Ovary (tissue), 3 donors: ENCODE results near the gene TASOR.

Experiments used
- CTCF ChIP-seq, 3 donors: fragments of 450-650 bp in 2 of 3; fragments of 200-600 bp in 1 of 3; IDR thresholded peaks; one replicate each; pipeline versions ENCODE4 v1.5.1 to v1.8.0; 2016 to 2022; ENCODE audit warnings: antibody characterized with exemption in 3 of 3, mild to moderate bottlenecking in 1 of 3
- EP300 ChIP-seq: sonication (generic); formaldehyde crosslinking; IDR thresholded peaks from one replicate; pipeline ENCODE4 v1.6.1; 2017; ENCODE audit warnings: antibody characterized with exemption
- POLR2A ChIP-seq: fragments of 450-650 bp; IDR thresholded peaks from one replicate; pipeline ENCODE4 v1.6.1; 2017; ENCODE audit warnings: antibody characterized with exemption, mild to moderate bottlenecking, moderate library complexity
- donor health status: DM: no; HTN: no; CAD: no.

- no peak for TF ChIP-seq CTCF (IDR thresholded peaks at IDR 0.05)
- TF ChIP-seq POLR2A = no peak
- TF ChIP-seq EP300 = no peak
Measured at GRCh38 chr3:56694867-56695683, 12.0 kb upstream of the TASOR start.
